GM21423 (cell line): ENCODE results near the gene KRTAP19-6.
"Not testable (repeated sequence)": the region's sequence is repeated elsewhere in the genome, so short reads cannot be mapped to it uniquely, and the experiment has no call there.

Experiments used
- ATAC-seq: cut with Tn5 transposase; IDR thresholded peaks from one replicate; pipeline ENCODE4 v1.9.1; 2021; ENCODE audit warnings: mild to moderate bottlenecking, moderate library complexity; ENCODE audit not compliant: unreplicated experiment

Gene KRTAP19-6

GRCh38 chr21:30541764-30542163 is at the start of gene KRTAP19-6:
Gene KRTAP19-6, minus strand, starts transcription at chr21:30541864. Its CDS starts 31 bp downstream, at chr21:30541833.
- no peak for ATAC-seq

GRCh38 chr21:30590297-30590696 is 48.6 kb upstream of the KRTAP19-6 start, which contains the start of gene KRTAP22-2:
Gene KRTAP22-2, minus strand, starts transcription at chr21:30590397.
- ATAC-seq = no peak

- no peak for ATAC-seq
Observed at GRCh38 chr21:30582870-30583269, 41.2 kb upstream of the KRTAP19-6 start.

- no peak for ATAC-seq
Observed at GRCh38 chr21:30580132-30580531, 38.5 kb upstream of the KRTAP19-6 start.

DNA sequence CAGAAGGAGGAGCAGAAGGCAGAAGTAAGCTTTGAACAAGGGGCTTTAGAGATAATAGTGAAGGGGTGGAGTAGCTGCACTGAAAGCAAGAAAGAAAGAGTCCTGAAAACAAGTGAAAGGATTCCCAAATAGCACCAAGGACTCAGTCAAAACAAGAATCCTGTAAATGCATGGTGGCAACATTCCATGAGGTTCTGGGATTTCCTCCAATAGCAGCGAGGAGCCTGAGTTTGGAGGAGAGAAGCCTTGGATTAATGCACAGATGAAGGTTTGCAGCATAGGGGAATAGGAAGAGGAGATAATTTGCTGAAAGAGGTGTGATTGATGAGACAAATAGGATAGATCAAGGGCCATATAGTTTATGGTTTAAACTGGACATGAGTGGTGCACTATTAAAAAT is 37.7 kb upstream of the KRTAP19-6 start:
- ATAC-seq = no peak

DNA sequence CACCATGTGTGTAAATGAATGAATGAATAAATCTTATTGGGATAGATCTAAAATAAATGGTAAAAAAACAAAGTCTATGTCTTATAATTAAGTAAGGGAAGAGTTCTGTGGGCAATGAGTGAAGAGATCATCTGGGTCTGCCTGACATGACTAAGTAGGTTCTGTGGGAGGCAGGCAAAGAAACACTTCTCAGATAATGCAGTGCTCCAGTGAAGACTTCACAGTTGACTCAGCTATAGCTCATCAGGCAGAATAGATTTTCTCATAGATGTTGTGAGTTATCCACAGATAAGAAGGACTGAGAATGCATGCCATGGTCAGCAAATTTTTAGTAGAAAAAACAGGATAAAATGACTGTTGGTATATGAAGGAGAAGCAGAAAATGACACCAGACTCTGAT is 36.1 kb upstream of the KRTAP19-6 start:
- ATAC-seq = no peak

GRCh38 chr21:30567617-30568016 is 26.0 kb upstream of the KRTAP19-6 start:
- no peak for ATAC-seq

GRCh38 chr21:30563630-30564029 is 22.0 kb upstream of the KRTAP19-6 start:
- ATAC-seq = no peak

GRCh38 chr21:30563072-30563471 is 21.4 kb upstream of the KRTAP19-6 start:
- no peak for ATAC-seq

GRCh38 chr21:30561957-30562356 is 20.3 kb upstream of the KRTAP19-6 start:
- ATAC-seq = no peak

GRCh38 chr21:30561264-30561895 is 19.7 kb upstream of the KRTAP19-6 start, which contains the start of gene KRTAP19-7:
Gene KRTAP19-7, minus strand, starts transcription at chr21:30561314. Its CDS starts 25 bp downstream, at chr21:30561289.
- no peak for ATAC-seq

DNA sequence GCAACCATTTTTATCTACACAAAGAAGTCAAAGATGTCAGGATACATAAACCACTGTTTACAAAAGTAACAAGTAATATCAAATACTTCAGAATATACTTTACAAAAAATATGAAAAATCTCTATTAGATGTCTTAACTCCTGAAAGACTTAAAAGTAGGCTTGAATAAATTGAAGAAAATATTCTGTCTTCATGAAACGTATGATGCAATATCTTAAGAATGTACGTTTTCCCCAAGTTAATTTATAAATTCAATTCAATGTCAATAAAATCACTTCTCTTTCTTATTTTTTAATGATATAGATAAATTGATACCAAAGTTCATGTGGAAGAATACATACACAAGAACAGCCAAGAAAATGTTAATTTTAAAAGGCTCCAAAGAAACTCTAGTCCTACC is 13.4 kb upstream of the KRTAP19-6 start:
- ATAC-seq = no peak

- ATAC-seq = no peak
Observed at GRCh38 chr21:30552782-30553181, 11.1 kb upstream of the KRTAP19-6 start.

GRCh38 chr21:30518876-30519275 is 22.8 kb downstream of the KRTAP19-6 start:
- ATAC-seq = no peak

GRCh38 chr21:30515681-30516080 is 26.0 kb downstream of the KRTAP19-6 start:
- no peak for ATAC-seq

DNA sequence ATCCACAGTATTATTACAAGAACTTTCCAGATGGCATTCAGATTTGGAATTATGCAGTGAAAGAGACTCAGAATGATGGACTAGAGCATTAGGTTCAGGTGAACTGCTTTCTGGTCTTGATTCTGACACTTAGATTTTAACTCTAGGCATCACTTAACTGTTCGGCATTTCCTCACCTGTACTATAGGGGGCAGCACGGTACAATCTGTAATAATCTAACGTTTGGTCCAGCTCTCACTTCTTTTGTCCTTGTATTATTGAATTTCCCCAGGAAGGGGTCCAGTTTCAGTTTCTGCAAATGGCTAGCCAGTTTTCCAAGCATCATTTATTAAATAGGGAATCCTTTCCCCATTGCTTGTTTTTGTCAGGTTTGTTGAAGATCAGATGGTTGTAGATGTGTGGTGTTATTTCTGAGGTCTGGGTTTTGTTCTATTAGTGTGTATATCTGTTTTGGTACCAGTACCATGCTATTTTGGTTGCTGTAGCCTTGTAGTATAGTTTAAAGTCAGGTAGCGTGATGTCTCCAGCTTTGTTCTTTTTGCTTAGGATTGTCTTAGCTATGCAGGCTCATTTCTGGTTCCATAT is 36.0 kb downstream of the KRTAP19-6 start:
- ATAC-seq = not testable (repeated sequence)

DNA sequence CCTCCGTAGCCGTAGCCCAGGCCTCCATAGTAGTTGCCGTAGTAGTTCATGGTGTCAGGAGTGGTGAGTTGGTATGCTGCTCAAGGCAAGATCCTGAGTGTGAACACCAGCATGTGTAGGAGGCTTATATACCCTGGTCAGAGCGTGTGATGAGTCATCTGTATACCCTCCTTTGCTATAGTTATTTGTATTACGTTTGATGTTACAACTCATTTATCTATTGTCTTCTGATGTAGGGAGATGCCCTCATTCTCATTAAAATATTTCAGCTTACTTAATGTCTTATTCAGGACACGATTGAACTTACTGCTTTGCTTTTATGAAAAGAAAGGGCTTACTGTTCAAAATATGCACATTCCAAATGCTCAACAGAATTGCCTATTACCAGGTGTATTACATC is 39.6 kb downstream of the KRTAP19-6 start, which contains the start of gene KRTAP19-5:
Gene KRTAP19-5 (minus strand): TSS at position 101 of the 400 bp plus-strand sequence. CDS start 51 bp downstream, at position 50.
- no peak for ATAC-seq

GRCh38 chr21:30497065-30497464 is 44.6 kb downstream of the KRTAP19-6 start, which contains the start of gene KRTAP19-4:
Gene KRTAP19-4, minus strand, starts transcription at chr21:30497165. Its CDS starts 55 bp downstream, at chr21:30497110.
- no peak for ATAC-seq

DNA sequence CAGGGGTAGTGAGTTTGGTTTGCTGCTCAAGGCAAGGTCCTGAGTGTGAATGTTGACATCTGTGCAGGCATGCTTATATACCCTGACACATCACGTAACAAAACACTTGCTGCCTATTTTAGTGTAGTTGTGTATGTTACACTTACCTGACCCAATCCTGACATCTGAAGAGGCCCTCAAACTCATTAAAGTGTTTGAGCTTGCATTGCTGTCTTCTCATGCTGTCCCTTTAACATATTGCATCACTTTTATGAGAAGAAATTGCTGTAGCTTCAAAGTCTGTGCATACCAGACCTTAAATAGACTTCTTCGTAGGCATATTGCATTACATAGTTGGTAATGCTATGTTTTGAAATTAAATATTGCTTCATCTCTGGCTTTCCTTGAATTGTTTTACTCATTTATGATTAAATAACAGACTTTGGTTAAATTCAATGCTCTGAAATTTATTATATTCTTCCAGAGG is 49.7 kb downstream of the KRTAP19-6 start, which contains the start of gene KRTAP19-3:
Gene KRTAP19-3 (minus strand): TSS at position 51 of the 466 bp plus-strand sequence. CDS start 56 bp downstream, outside the sequence.
- ATAC-seq = no peak
